Panc1 (cell line): ENCODE measurements around the gene POLR2F. TPM values are rescaled to one million over a fixed set of nuclear protein-coding genes. Genes with fewer than 3 reads are reported as not detected.

Experiments used
- ATAC-seq: fragments of 200-7000 bp; cut with Tn5 transposase; 2 replicates; pipeline ENCODE4 v1.9.1; 2020; ENCODE audit warnings: mild to moderate bottlenecking, moderate library complexity
- BruUV-seq: library from RNA; stranded (reverse); fragments of 400-500 nt; replicated peaks from 2 replicates; lab custom pipeline; 2021; lab: Mats Ljungman, UMichigan
- CTCF ChIA-PET: fragments of 300-600 bp; sonication (Branson Sonifier 250); formaldehyde crosslinking; loops from one replicate; lab custom pipeline; 2022; ENCODE audit warnings: antibody characterized with exemption; lab: Charles Lee
- POLR2A ChIA-PET: fragments of 300-600 bp; sonication (Branson Sonifier 250); formaldehyde crosslinking; loops from one replicate; lab custom pipeline; 2022; ENCODE audit warnings: antibody characterized with exemption; lab: Charles Lee
- DNase-seq: peaks from one replicate; pipeline ENCODE4 v3.0.0-alpha.2; 2010; ENCODE audit warnings: low read depth, low spot score
- H3K27ac ChIP-seq: 2 replicates; pipeline ENCODE4 v1.5.1; 2011; ENCODE audit warnings: mild to moderate bottlenecking, low read length, inconsistent platforms
- H3K27me3 ChIP-seq: fragments of 200-500 bp; sonication (Bioruptor generic); 2 replicates; pipeline ENCODE4 v1.6.0; 2014; ENCODE audit warnings: low read length, inconsistent platforms; ENCODE audit not compliant: control insufficient read depth, insufficient read depth
- H3K36me3 ChIP-seq: fragments of 200-500 bp; sonication (Bioruptor generic); 2 replicates; pipeline ENCODE4 v1.5.1; 2014; ENCODE audit warnings: inconsistent platforms, mild to moderate bottlenecking, low read length, moderate library complexity; ENCODE audit not compliant: control insufficient read depth, insufficient read depth
- H3K4me1 ChIP-seq: 2 replicates; pipeline ENCODE4 v1.5.1; 2011; ENCODE audit warnings: inconsistent platforms, mild to moderate bottlenecking, low read length, moderate library complexity; ENCODE audit not compliant: control insufficient read depth, insufficient read depth
- H3K4me3 ChIP-seq, 2 experiments: 2 replicates each; pipeline ENCODE4 v1.5.1; 2011 to 2012; ENCODE audit warnings: low read depth in 2 of 2, low read length in 2 of 2, mild to moderate bottlenecking in 2 of 2, inconsistent platforms in 1 of 2, moderate library complexity in 1 of 2
- H3K9me3 ChIP-seq: fragments of 200-500 bp; sonication (Bioruptor generic); 2 replicates; pipeline ENCODE4 v1.5.1; 2014; ENCODE audit warnings: low read depth, mild to moderate bottlenecking, inconsistent platforms, low read length, moderate library complexity; ENCODE audit not compliant: control insufficient read depth, insufficient read depth
- POLR2AphosphoS5 ChIP-seq: IDR thresholded peaks from 2 replicates; pipeline ENCODE4 v1.6.1; 2012; ENCODE audit warnings: mild to moderate bottlenecking, low read depth, low read length, moderate library complexity
- REST ChIP-seq, 2 experiments: IDR thresholded peaks; 2 replicates each; pipeline ENCODE4 v1.6.1; 2011 to 2012; ENCODE audit warnings: low read depth in 2 of 2, control low read depth in 1 of 2, low read length in 1 of 2, mild to moderate bottlenecking in 1 of 2, moderate library complexity in 1 of 2; ENCODE audit not compliant: insufficient read depth in 1 of 2
- SIN3A ChIP-seq: IDR thresholded peaks from 2 replicates; pipeline ENCODE4 v1.6.1; 2012; ENCODE audit warnings: low read depth, mild to moderate bottlenecking, low read length, moderate library complexity, borderline replicate concordance; ENCODE audit not compliant: insufficient read depth
- TCF7L2 ChIP-seq: IDR thresholded peaks from 2 replicates; pipeline ENCODE4 v1.6.1; 2011; ENCODE audit warnings: mild to moderate bottlenecking, low read depth, low read length, inconsistent platforms
- in situ Hi-C: cut with HindIII; loops from 2 replicates; pipeline ENCODE4 v1.10.0; 2016; ENCODE audit warnings: low sequenced_read_pairs, low pct_unique_long_range_greater_than_20kb
- intact Hi-C: fragments of 100-400 bp; cut with micrococcal nuclease; formaldehyde crosslinking; loops from one replicate; pipeline ENCODE4 v1.10.0; 2022; ENCODE audit not compliant: unreplicated experiment
- total RNA-seq: library from RNA; stranded (reverse); gene quantifications from one replicate; pipeline ENCODE4 v1.2.1, GENCODE V29; 2021; ENCODE audit not compliant: unreplicated experiment
- TF ChIP-seq, protein P1 (sequence below): fragments of 450-650 bp; IDR thresholded peaks from 2 replicates; pipeline ENCODE4 v1.5.1; 2017; ENCODE audit warnings: mild to moderate bottlenecking

Gene POLR2F
- total RNA-seq, 1 experiment from 2014 or later: 89.7 TPM

DNA sequence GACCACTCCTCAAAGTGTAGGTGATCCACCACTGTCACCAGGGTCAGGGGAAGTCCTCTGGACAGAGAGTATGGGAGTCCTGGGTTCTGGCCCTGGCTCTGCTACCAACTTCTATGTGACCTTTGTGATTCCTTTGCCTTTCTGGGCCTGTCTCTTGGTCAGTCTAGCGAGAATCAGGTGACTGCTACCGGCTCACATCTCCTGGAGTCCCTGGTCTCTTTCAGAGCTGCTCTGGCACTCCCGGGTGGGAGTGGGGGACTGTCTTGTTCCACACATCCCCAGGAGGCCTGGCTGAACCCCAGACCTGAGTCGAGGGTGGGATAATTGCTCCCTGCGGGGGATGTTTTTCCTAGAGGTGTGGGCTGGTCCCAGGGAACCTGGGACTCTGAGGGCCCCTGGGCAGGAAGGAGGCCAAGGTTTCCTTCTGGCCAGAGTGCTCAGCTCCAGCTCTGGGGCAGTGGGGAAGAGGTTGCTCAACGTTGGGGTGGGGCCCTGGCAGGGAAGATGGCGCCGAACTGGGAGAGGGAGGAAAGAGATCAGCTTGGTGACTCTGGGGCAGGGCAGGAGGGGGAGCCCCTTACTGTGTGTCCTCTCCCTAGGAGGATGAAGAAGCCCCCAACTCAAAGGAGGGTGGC is 28.8 kb downstream of the POLR2F start:
- no peak for DNase-seq
- ChIA-PET POLR2A (no interaction called here), CTCF (no interaction called here)
- intact Hi-C loops: no loop called here
- Histone ChIP-seq H3K27me3 (no peaks in the 10 kb centered on the region), H3K9me3 (no peaks in the 10 kb centered on the region), H3K4me1 (no peaks in the 10 kb centered on the region), H3K36me3 (no peaks in the 10 kb centered on the region), H3K4me3 (no peak overlapping the region), H3K27ac (no peak overlapping the region)
- ATAC-seq: no peak
- in situ Hi-C loops: no loop called here
- no TSS peak for BruUV-seq
- TF ChIP-seq SIN3A: no peak
- TF ChIP-seq, protein P1, sequence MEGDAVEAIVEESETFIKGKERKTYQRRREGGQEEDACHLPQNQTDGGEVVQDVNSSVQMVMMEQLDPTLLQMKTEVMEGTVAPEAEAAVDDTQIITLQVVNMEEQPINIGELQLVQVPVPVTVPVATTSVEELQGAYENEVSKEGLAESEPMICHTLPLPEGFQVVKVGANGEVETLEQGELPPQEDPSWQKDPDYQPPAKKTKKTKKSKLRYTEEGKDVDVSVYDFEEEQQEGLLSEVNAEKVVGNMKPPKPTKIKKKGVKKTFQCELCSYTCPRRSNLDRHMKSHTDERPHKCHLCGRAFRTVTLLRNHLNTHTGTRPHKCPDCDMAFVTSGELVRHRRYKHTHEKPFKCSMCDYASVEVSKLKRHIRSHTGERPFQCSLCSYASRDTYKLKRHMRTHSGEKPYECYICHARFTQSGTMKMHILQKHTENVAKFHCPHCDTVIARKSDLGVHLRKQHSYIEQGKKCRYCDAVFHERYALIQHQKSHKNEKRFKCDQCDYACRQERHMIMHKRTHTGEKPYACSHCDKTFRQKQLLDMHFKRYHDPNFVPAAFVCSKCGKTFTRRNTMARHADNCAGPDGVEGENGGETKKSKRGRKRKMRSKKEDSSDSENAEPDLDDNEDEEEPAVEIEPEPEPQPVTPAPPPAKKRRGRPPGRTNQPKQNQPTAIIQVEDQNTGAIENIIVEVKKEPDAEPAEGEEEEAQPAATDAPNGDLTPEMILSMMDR: no peak
- no peak for TF ChIP-seq TCF7L2
- no peak for TF ChIP-seq REST (IDR thresholded peaks at IDR 0.05; ENCODE audit: insufficient read depth in 1 of 2, low read depth in 2 of 2, low read length in 1 of 2)
- no peak for TF ChIP-seq POLR2AphosphoS5

DNA sequence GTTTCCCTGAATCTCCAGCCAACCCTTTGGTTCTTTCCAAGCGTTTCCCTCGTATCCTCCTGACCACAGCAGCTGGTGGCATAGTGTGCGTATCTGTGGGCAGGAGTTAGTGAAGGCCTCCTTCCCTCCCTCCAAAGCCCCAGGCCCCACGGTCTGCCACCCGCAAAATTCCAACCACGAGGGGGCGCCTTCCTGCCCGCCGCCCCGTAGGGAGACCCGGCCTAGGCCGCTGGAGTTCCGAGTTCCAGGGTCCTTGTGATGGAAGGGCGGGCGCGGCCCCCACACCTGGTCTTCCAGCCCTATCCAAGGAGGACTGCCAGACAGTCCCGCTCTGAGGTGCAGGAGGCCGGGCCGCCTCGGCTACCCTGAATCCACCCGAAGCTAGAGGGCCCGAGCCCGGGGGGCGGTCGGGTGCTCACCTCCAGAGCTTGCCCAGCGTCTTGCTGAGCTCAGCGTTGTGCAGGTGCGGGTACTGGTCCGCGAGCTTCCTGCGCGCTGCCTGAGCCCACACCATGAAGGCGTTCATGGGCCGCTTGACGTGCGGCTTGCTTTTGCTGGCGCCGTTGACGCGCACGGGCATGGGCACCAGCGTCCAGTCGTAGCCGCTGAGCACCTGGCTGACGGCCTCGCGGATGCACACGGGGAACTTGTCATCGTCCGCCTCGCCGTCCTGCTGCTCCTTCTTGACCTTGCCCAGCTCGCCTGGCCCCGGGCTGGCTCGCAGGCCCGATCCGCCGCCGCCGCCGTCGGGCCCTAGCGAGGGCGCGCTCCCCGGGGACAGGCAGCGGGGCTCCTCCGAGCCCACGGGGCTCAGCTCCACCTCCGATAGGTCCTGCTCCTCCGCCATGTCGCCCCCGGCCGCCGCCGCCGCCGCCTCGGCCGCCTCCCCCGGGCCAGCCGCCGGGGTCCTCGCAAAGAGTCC is 29.7 kb downstream of the POLR2F start:
- Histone ChIP-seq H3K4me1 (no peaks in the 10 kb centered on the region), H3K36me3 (no peaks in the 10 kb centered on the region), H3K27me3 (no peaks in the 10 kb centered on the region), H3K9me3 (no peaks in the 10 kb centered on the region), H3K27ac (no peak overlapping the region), H3K4me3 (no peak overlapping the region)
- TF ChIP-seq SIN3A (no peak), TCF7L2 (no peak), POLR2AphosphoS5 (no peak), REST (IDR thresholded peaks at IDR 0.05; ENCODE audit: insufficient read depth in 1 of 2, low read depth in 2 of 2, low read length in 1 of 2) (no peak)
- TF ChIP-seq, protein P1: no peak
- ATAC-seq (no peak), DNase-seq (no peak)
- BruUV-seq: no TSS peak
- intact Hi-C loops: no loop called here
- in situ Hi-C loops: no loop called here
- POLR2A ChIA-PET: no interaction called here
- CTCF ChIA-PET: no interaction called here
